Endometrial microvascular endothelial cells (primary cell): Measurements from ENCODE around the gene PHKA2. TPM values are rescaled to one million over a fixed set of nuclear protein-coding genes. Genes with fewer than 3 reads are reported as not detected.

ENCODE experiments used
- in situ Hi-C: cut with HindIII; loops from 2 replicates; pipeline ENCODE4 v1.10.0; 2017; ENCODE audit warnings: low sequenced_read_pairs, low pct_unique_long_range_greater_than_20kb; ENCODE audit errors: inconsistent ontology term
- total RNA-seq: library from RNA; depleted of rRNA; stranded (reverse); fragments of >200 nt; gene quantifications from one replicate; pipeline ENCODE4 v1.2.3, GENCODE V29; 2015; ENCODE audit errors: inconsistent ontology term

The PHKA2 gene
- total RNA-seq, 1 donor from 2014 or later = 20.4 TPM

- in situ Hi-C loops = no loop called here
Measured at GRCh38 chrX:18938710-18939109, 45.2 kb downstream of the PHKA2 start.

DNA sequence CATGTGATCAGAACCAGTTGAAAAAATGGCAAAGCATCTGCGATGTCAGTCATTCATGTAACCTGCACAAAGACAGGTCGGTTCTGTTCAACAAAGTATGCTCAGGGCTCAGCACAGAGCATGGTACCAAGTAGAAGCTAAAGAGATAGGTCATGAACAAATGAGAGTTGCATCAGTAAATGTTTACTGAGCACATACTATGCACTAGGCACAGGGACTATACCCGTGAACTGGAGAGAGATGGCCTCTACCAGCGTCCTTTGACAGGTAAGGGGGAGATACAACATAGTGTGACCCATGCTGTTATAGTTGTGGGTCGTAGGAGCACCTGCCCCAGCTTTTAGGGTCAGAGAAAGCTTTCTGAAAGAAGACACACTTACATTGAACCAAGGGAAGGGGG lies 46.7 kb downstream of the PHKA2 start:
- in situ Hi-C loops = no loop called here

DNA sequence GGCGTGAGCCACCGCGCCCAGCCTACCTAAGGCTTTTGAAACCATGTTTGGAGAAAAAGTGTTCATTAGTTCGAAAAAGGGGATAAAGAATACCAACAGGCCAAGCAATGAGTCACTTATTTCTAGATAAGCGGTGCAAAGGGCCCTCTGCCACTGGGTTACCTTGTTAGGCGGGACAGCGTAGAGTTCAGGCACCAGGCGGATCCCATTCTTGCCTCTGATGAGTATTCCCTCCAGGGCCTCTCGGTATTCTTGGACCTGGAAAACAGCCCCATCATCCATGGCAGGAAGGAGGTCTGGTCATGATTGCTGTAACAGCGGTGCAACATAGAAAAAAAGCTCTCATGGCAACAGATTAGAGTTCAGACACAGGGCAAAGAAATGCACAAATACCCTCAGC lies 48.0 kb downstream of the PHKA2 start:
- in situ Hi-C loops = no loop called here

DNA sequence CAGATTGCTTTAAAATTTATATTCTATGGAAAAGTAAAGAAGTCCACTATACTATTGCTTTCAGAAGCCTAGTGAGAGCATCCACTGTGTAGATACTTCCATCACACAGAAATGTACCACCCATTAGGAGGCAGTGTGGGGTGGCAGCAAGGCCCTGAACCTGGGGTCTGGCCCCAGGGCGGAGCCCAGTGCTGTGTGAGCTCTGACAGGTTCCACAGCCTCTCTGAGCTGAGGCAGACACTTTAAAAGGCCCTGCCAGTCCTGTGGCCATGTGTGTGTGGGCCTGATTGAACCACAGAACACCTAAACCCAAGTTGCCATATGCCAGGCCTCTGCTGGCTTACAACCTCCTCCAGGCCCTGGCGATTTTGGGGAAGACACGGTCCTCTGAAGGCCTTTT lies 49.2 kb downstream of the PHKA2 start:
- in situ Hi-C loops = no loop called here

GRCh38 chrX:18933617-18934016 lies 50.3 kb downstream of the PHKA2 start:
- in situ Hi-C loops = no loop called here

GRCh38 chrX:18931972-18932371 lies 51.9 kb downstream of the PHKA2 start:
- in situ Hi-C loops = no loop called here

DNA sequence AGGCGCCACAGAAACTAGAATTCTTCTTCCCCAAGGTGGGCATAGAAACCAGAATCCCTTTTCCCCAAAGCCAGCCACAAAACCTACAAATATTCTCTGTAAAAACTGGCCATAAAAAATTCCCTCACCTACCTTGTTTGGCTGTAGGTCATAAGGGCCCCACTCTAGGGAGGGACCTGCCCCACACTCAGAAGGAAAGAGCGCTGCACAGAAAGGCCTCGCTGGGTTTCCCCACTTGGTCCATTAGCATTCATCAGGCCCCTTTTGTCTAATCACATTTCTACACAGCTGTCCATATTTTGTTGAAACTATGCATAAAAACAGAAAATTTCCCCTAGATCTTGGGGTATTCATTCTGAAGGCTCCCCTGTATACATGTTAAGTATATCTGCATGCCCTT lies 54.1 kb downstream of the PHKA2 start:
- in situ Hi-C loops = no loop called here

- in situ Hi-C loops = no loop called here
Measured at GRCh38 chrX:18927558-18927957, 56.4 kb downstream of the PHKA2 start.

DNA sequence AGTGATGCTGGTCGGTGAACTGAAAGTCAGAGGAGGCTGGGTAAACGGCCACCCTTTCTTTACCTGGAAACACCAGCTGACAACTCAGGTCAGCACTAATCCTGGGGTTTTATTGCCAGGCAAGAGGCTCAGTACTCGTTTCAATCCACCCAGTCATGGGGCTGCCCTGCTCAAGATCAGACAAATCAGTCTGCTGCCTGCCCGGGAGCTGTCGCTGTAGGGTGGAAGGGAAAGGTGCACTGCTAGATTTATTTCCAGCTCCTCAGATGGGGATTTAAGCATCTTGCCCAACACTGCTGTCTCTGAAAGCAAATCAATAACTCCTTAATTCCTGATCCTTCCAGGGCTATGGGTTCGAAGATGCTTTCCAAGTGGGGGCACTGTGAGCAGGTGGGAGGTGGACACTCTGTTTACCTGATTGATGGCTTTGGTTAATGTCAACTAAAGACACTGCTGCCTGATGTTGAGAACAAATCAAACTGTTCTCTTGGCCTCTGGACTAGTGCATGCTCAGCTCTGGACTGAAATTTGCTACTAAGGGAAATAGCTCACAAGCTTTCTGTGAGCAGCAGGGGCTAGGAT lies 59.3 kb downstream of the PHKA2 start:
- in situ Hi-C loops = no loop called here

GRCh38 chrX:18920566-18920965 lies 63.3 kb downstream of the PHKA2 start:
- in situ Hi-C loops = no loop called here

GRCh38 chrX:18920079-18920478 lies 63.8 kb downstream of the PHKA2 start:
- in situ Hi-C loops = no loop called here

DNA sequence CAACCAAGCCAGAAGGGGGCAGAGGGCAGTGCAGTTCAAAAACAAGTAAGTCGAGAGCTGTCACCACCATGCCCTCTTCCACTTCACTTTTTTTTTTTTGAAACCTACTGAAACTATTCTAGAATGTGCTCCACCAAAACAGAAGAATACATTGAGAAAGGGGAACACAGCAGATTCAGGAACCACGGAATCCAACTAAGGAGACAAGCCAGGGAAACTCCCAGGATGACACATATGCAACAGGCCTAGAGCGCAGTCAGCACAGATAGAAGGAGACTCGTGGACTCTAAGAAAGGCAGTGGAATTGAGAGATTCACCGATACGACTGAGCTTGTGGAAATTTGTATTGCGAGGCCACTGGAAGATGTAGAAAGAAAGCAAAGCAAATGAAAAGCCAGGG lies 66.1 kb downstream of the PHKA2 start:
- in situ Hi-C loops = no loop called here

DNA sequence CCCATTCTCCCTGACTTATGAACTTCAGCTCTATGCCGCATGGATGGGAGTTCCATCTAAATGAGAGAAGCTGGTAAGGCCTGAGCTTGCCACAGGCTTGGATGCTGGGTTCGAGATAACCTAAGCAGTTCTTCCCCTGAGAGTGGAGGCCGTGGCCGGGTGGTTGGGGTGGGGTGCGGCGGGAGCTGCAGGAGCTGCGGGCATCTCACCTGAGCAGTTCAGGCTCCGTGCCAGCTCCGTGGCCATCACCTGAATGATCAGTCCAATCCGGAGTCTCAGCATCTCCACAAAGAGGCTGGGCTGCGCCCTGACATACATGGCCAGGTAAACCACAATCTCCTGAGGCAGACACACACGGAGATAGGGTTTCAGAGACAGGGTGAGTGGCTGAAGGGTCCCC lies 77.6 kb downstream of the PHKA2 start:
- in situ Hi-C loops = no loop called here

DNA sequence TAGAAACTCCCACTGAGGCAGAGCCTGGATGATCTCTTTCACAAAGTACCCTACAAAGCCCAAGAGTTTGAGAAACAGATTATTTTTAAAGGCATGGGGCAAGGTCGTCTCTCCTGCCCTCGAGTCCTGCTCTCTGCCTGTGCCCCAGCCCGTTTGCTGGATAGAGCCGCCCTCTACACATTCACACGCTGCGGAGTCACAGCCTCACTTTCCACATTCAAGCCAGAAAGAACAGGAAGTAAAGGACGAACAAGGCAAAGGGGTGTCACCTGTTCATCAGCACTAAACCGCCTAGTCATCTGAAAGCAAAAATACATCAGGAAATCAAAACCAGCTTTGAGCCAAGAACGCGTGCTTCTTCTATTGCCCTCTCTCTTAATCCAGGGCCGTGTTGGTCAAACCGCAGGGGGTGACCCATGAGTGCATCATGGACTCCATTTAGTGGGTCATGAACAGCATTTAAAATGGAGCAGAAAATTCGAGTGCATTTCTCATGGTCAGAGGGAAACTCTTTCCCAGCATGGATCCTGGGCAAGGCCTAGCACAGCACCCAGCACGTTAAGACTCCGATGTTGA lies 83.4 kb downstream of the PHKA2 start:
- in situ Hi-C loops = no loop called here

- in situ Hi-C loops = no loop called here
Measured at GRCh38 chrX:18899796-18900380, 84.0 kb downstream of the PHKA2 start.

- in situ Hi-C loops = no loop called here
Measured at GRCh38 chrX:18898492-18898891, 85.4 kb downstream of the PHKA2 start.

DNA sequence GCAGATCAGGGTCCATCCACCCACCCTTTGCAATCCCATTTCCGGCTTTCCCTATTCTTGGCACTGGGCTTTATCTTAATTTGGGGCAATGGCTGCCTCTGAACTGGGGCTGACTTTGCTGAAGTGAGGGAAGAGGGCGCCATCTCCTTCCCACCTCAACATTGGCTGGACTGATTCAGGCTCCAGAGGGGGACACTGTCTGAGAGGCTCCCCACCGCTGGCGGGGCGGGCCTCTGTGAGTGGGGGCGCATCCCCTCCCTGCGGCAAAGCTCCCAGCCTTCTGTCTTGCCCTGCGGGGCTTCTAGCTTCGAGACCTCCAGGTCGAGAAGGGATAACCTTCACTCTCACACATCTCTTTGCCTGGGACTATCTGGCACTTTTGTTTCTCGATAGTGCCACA lies 85.8 kb downstream of the PHKA2 start:
- in situ Hi-C loops = no loop called here

DNA sequence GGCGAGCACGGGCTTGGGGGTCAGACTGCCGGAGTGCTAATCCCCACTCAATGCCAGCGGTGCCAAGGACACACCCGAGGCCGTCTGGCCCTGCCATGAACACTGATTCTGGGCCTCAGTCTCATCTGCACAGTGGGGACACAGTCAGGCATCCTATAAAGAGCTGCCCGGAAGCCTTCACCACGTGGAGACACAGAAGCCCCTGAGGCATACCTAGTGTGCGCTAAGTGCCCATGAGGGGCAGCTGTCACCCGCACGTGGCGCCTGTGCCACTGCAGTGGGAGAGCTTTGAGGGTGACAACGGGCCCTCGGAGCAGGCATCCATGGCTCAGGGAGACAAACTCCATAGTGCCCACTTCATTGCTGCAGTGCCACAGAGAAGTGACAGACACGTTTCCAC lies 86.3 kb downstream of the PHKA2 start:
- in situ Hi-C loops = no loop called here

DNA sequence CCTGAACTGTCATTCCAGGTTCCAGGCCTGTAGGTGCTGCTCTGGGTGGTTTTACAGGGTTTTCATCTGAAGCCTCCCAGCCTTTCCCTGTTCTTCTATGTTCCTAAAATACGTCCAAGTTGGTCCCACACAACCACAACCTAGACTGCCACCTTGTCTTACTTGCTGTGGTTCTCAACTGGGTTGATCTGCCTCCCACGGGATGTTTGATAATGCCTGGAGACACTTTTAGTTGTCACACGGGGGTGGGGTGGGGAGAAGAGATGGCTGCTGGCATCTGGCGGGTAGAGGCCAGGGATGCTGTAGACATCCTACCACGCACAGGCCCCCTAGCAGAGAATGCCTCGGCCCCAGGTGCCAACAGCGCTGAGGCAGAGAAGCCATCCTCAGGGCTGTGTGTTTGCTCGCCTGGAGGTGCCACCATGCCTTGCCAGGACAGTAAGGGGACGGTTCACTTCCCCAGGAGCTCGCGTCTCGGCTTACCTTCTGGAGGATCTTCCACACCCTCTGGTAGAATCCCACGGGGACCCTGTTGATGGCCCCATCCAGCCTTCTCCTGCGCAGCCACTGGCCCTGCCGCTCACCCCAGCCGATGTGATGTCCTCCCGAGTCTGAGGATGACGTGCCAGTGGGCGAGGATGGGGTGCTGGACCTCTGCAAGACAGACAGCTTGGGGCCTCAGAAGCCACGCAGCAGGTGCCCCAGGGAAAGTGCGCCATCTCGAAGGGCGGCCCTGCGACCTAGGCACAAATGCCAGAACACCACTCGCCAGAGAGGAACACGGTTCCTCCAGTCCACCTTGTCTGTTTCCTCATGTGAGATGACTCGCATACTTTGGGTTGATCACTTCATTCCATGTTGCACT lies 87.0 kb downstream of the PHKA2 start:
- in situ Hi-C loops = no loop called here
